Suprapubic skin (tissue), 4 donors: ENCODE results near the gene ARHGEF11. TPM values are rescaled to one million over a fixed set of nuclear protein-coding genes. Genes with fewer than 3 reads are reported as not detected.

ENCODE experiments used
- DNase-seq, 2 donors: peaks; one replicate each; pipeline ENCODE4 v3.0.0-alpha.2; 2019; ENCODE audit warnings: low spot score in 2 of 2
- H3K27ac ChIP-seq: fragments of 200-600 bp; sonication (generic); one replicate; pipeline ENCODE4 v1.5.1; 2019
- H3K27me3 ChIP-seq: fragments of 200-600 bp; sonication (generic); one replicate; pipeline ENCODE4 v1.5.1; 2019
- H3K36me3 ChIP-seq: fragments of 200-600 bp; sonication (generic); one replicate; pipeline ENCODE4 v1.5.1; 2019
- H3K4me1 ChIP-seq: fragments of 200-600 bp; sonication (generic); one replicate; pipeline ENCODE4 v1.5.1; 2019
- H3K4me3 ChIP-seq: fragments of 200-600 bp; sonication (generic); one replicate; pipeline ENCODE4 v1.5.1; 2019; ENCODE audit warnings: mild to moderate bottlenecking
- H3K9me3 ChIP-seq: fragments of 200-600 bp; sonication (generic); one replicate; pipeline ENCODE4 v1.5.1; 2019
- EP300 ChIP-seq: sonication (generic); formaldehyde crosslinking; IDR thresholded peaks from one replicate; pipeline ENCODE4 v1.6.1; 2017; ENCODE audit warnings: antibody characterized with exemption
- POLR2A ChIP-seq, 2 donors: fragments of 450-650 bp; IDR thresholded peaks; one replicate each; pipeline ENCODE4 v1.6.1; 2017; ENCODE audit warnings: antibody characterized with exemption in 2 of 2, mild to moderate bottlenecking in 2 of 2, moderate library complexity in 2 of 2
- POLR2AphosphoS5 ChIP-seq, 3 donors: sonication (generic); formaldehyde crosslinking; IDR thresholded peaks; one replicate each; pipeline ENCODE4 v1.6.1; 2017; ENCODE audit warnings: antibody characterized with exemption in 3 of 3
- WGBS: methylation state at CpG from one replicate; pipeline ENCODE4 v1.1.5; 2018; 5-methylcytosine and 5-hydroxymethylcytosine counted together
- total RNA-seq, 4 donors: library from RNA; depleted of rRNA; stranded (reverse); fragments of >200 nt; gene quantifications; one replicate each; pipeline ENCODE4 v1.1.0, GENCODE V29; 2016
- TF ChIP-seq, protein P1 (sequence below), 2 donors: fragments of 200-600 bp in 1 of 2; fragments of 450-650 bp in 1 of 2; sonication (generic) in 1 of 2; IDR thresholded peaks; one replicate each; pipeline ENCODE4 v1.5.1; 2016 to 2019; ENCODE audit warnings: antibody characterized with exemption in 2 of 2, mild to moderate bottlenecking in 1 of 2, moderate library complexity in 1 of 2

Gene ARHGEF11
- total RNA-seq, 4 donors from 2014 or later = 30.7 to 46.1 (median 40.3) TPM

- H3K27ac ChIP-seq = no peak overlapping the region
- no peaks in the 10 kb centered on the region for H3K9me3 ChIP-seq
- 42% methylated on average over 2 of the region's 2 CpGs for WGBS
- H3K4me1 ChIP-seq = peaks cover 6% of the 10 kb centered on the region
- H3K36me3 ChIP-seq = no peaks in the 10 kb centered on the region
- no peaks in the 10 kb centered on the region for H3K27me3 ChIP-seq
- no peak overlapping the region for H3K4me3 ChIP-seq
- TF ChIP-seq, protein P1, sequence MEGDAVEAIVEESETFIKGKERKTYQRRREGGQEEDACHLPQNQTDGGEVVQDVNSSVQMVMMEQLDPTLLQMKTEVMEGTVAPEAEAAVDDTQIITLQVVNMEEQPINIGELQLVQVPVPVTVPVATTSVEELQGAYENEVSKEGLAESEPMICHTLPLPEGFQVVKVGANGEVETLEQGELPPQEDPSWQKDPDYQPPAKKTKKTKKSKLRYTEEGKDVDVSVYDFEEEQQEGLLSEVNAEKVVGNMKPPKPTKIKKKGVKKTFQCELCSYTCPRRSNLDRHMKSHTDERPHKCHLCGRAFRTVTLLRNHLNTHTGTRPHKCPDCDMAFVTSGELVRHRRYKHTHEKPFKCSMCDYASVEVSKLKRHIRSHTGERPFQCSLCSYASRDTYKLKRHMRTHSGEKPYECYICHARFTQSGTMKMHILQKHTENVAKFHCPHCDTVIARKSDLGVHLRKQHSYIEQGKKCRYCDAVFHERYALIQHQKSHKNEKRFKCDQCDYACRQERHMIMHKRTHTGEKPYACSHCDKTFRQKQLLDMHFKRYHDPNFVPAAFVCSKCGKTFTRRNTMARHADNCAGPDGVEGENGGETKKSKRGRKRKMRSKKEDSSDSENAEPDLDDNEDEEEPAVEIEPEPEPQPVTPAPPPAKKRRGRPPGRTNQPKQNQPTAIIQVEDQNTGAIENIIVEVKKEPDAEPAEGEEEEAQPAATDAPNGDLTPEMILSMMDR (IDR thresholded peaks at IDR 0.05) = no peak
- DNase-seq = no peak
These were observed 5.3 kb upstream of the ARHGEF11 start for GRCh38 chr1:157050836-157051235.

GRCh38 chr1:157047062-157047410, 1.5 kb upstream of the ARHGEF11 start:
- Histone ChIP-seq H3K4me1 (peaks cover 36% of the 10 kb centered on the region), H3K27me3 (no peaks in the 10 kb centered on the region), H3K27ac (no peak overlapping the region), H3K4me3 (no peak overlapping the region), H3K36me3 (no peaks in the 10 kb centered on the region), H3K9me3 (no peaks in the 10 kb centered on the region)
- TF ChIP-seq EP300 = no peak
- no peak for TF ChIP-seq POLR2A (IDR thresholded peaks at IDR 0.05)
- TF ChIP-seq POLR2AphosphoS5 (IDR thresholded peaks at IDR 0.05) = no peak
- TF ChIP-seq, protein P1 (IDR thresholded peaks at IDR 0.05) = no peak
- 50% methylated on average over 2 of the region's 2 CpGs for WGBS
- DNase-seq = no peak

DNA sequence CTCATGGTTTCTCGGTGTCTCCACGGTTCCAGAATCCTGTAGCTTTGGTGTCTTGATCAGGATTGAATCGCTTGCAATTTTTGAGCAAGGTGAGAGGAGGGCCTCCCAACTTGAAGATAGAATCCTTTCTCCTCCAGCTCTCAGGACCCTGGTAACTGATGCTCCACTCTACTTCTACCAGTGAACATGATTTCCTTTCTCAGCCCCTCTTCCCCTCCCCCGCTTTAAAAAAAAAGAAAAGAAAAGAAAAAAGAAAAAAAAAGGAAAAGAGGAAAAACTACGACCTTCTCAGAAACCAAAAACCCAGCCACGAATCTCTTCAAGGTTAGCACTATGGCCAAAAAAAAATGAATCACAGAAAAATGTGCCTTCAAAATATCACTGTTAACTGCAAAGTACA, 1.2 kb downstream of the ARHGEF11 start:
- TF ChIP-seq EP300 (no peak), POLR2A (IDR thresholded peaks at IDR 0.05) (no peak), POLR2AphosphoS5 (IDR thresholded peaks at IDR 0.05) (no peak)
- TF ChIP-seq, protein P1 (IDR thresholded peaks at IDR 0.05) = no peak
- Histone ChIP-seq H3K27me3 (no peaks in the 10 kb centered on the region), H3K36me3 (no peaks in the 10 kb centered on the region), H3K4me3 (peak overlapping the region; percentile 71), H3K4me1 (peaks cover 44% of the 10 kb centered on the region), H3K9me3 (no peaks in the 10 kb centered on the region), H3K27ac (no peak overlapping the region)
- DNase-seq = no peak
- 37% methylated on average over 6 of the region's 6 CpGs for WGBS

- DNase-seq = no peak
- no peaks in the 10 kb centered on the region for H3K9me3 ChIP-seq
- no peaks in the 10 kb centered on the region for H3K36me3 ChIP-seq
- 76% methylated on average over 2 of the region's 2 CpGs for WGBS
- H3K27ac ChIP-seq = no peak overlapping the region
- no peaks in the 10 kb centered on the region for H3K27me3 ChIP-seq
- H3K4me3 ChIP-seq = peak overlapping the region; percentile 71
- peaks cover 44% of the 10 kb centered on the region for H3K4me1 ChIP-seq
- TF ChIP-seq, protein P1 (IDR thresholded peaks at IDR 0.05) = no peak
- TF ChIP-seq POLR2A (IDR thresholded peaks at IDR 0.05) (no peak), POLR2AphosphoS5 (IDR thresholded peaks at IDR 0.05) (no peak), EP300 (no peak)
These were observed 1.9 kb downstream of the ARHGEF11 start for GRCh38 chr1:157043685-157044084.

- DNase-seq = no peak
- no peak for TF ChIP-seq EP300
- TF ChIP-seq POLR2AphosphoS5 (IDR thresholded peaks at IDR 0.05) = no peak
- TF ChIP-seq, protein P1 (IDR thresholded peaks at IDR 0.05) = no peak
- TF ChIP-seq POLR2A (IDR thresholded peaks at IDR 0.05) = no peak
- Histone ChIP-seq H3K4me1 (peaks cover 44% of the 10 kb centered on the region), H3K27ac (no peak overlapping the region), H3K27me3 (no peaks in the 10 kb centered on the region), H3K9me3 (no peaks in the 10 kb centered on the region), H3K4me3 (peak overlapping the region; percentile 71), H3K36me3 (no peaks in the 10 kb centered on the region)
- WGBS = 50% methylated on average over 2 of the region's 2 CpGs
These were observed 2.7 kb downstream of the ARHGEF11 start for GRCh38 chr1:157042846-157043245.
